Activated CD4-positive, alpha-beta T cell treated with anti-CD3 and anti-CD28 coated beads for 36 hours (primary cell): ENCODE results near the gene STK16. TPM values are rescaled to one million over a fixed set of nuclear protein-coding genes. Genes with fewer than 3 reads are reported as not detected.

Experiments
- ATAC-seq: fragments of 200-7000 bp; cut with Tn5 transposase; one replicate; pipeline ENCODE4 v1.10.0; 2021; ENCODE audit warnings: mild to moderate bottlenecking, moderate library complexity
- CTCF ChIA-PET: fragments of 350-600 bp; sonication (Branson Sonifier 250); formaldehyde crosslinking; loops from one replicate; lab custom pipeline; 2021; ENCODE audit warnings: antibody characterized with exemption; lab: Charles Lee
- POLR2A ChIA-PET: fragments of 350-600 bp; sonication (Branson Sonifier 250); formaldehyde crosslinking; loops from one replicate; lab custom pipeline; 2021; ENCODE audit warnings: antibody characterized with exemption, inconsistent platforms; lab: Charles Lee
- DNase-seq: peaks from one replicate; pipeline ENCODE4 v3.0.0-alpha.2; 2020
- H3K27ac Mint-ChIP-seq: one replicate; pipeline ENCODE4 v1.8.0; 2021; ENCODE audit warnings: mixed read lengths
- H3K27me3 Mint-ChIP-seq: one replicate; pipeline ENCODE4 v1.8.0; 2021; ENCODE audit warnings: mixed read lengths
- H3K36me3 Mint-ChIP-seq: one replicate; pipeline ENCODE4 v1.8.0; 2021; ENCODE audit warnings: low read depth, mixed read lengths
- H3K4me1 Mint-ChIP-seq: one replicate; pipeline ENCODE4 v1.8.0; 2021; ENCODE audit warnings: mixed read lengths
- H3K4me3 Mint-ChIP-seq: one replicate; pipeline ENCODE4 v1.8.0; 2021; ENCODE audit warnings: mild to moderate bottlenecking, moderate library complexity, mixed read lengths
- H3K9me3 Mint-ChIP-seq: one replicate; pipeline ENCODE4 v1.8.0; 2021; ENCODE audit warnings: low read depth, mixed read lengths
- intact Hi-C, 2 experiments: fragments of 100-400 bp; cut with DNase I in 1 of 2; cut with micrococcal nuclease in 1 of 2; formaldehyde crosslinking; loops; one replicate each; pipeline versions ENCODE4 v1.14.2 to v1.15.1; 2022 to 2024; cut with DNase I, micrococcal nuclease
- total RNA-seq, 2 experiments: library from RNA; stranded (reverse); gene quantifications; one replicate each; pipeline ENCODE4 v1.2.3, GENCODE V29; 2021

STK16 gene
- total RNA-seq, 2 experiments from 2014 or later, result 34.3 to 35.4 TPM

DNA sequence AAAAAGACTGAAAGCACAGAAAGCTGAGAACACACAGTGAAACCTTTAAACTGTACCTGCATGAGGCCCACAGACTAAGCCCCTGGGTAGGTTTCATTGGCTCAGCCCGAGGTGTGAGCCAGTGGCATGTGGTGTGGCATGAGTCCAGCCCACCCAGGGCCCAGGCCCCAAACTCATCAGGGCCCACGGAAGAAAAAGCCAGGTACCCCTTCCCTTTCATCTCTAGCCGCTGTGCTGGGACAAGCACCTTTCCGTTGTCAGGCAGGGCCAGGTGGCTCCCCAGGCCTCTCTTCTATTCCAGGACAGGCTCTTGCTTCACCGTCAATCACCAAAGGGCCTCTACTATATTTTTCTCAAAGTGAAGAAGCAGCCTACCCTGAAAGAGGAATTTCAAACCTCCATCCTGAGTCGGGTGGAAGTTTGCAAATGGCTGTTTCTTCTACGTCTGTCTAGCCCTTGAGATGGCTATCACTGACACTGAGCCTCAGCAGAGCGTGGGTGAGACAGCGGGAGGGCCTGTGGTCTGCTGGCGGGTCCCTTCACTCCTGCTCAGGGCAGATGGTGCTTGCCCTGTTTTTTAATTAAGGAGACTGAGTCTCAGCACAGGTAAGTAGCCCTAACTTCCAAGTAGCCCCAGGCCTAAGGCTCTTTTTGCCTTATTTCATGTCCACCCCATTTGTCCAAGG lies 42.4 kb downstream of the STK16 start:
- CTCF ChIA-PET, result interaction anchor here (1.1 to 15.5 kb wide), 2 partner anchors 8 to 9 kb away, joined by 3 to 257 read pairs; partner anchors contain the start of gene DNAJB2
- Mint-ChIP-seq H3K36me3 (peaks cover 10% of the 10 kb centered on the region), H3K4me3 (no peak overlapping the region), H3K9me3 (no peaks in the 10 kb centered on the region), H3K27me3 (no peaks in the 10 kb centered on the region), H3K27ac (no peak overlapping the region), H3K4me1 (peaks cover 2% of the 10 kb centered on the region)
- ATAC-seq (no peak), DNase-seq (no peak)
- intact Hi-C loops, result no loop called here
- POLR2A ChIA-PET, result interaction anchor here (0.6 kb wide), 1 partner anchor 138 kb away, joined by 3 read pairs; no protein-coding TSS in a partner anchor

DNA sequence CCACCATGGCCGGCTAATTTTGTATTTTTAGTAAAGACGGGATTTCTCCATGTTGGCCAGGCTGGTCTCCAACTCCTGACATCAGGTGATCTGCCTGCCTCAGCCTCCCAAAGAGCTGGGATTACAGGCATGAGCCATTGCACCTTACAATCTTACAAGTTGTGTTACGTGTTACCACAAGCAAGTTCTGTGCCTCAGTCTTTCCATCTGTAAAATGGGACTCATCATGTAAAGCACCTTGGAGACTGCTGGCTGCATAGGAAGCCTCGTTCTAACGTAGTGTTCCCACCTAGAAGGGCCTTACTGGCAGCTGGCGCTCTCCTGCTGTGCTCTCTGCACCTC lies 43.9 kb downstream of the STK16 start:
- intact Hi-C loops, result no loop called here
- no peaks in the 10 kb centered on the region for H3K9me3 Mint-ChIP-seq
- no peaks in the 10 kb centered on the region for H3K27me3 Mint-ChIP-seq
- CTCF ChIA-PET, result interaction anchor here (12.9 kb wide), 1 partner anchor 9 kb away, joined by 257 read pairs; the partner anchor contains the start of gene DNAJB2
- H3K36me3 Mint-ChIP-seq, result peaks cover 7% of the 10 kb centered on the region
- POLR2A ChIA-PET, result no interaction called here
- no peak for ATAC-seq
- H3K27ac Mint-ChIP-seq, result no peak overlapping the region
- DNase-seq, result no peak
- H3K4me1 Mint-ChIP-seq, result peaks cover 5% of the 10 kb centered on the region
- H3K4me3 Mint-ChIP-seq, result no peak overlapping the region

DNA sequence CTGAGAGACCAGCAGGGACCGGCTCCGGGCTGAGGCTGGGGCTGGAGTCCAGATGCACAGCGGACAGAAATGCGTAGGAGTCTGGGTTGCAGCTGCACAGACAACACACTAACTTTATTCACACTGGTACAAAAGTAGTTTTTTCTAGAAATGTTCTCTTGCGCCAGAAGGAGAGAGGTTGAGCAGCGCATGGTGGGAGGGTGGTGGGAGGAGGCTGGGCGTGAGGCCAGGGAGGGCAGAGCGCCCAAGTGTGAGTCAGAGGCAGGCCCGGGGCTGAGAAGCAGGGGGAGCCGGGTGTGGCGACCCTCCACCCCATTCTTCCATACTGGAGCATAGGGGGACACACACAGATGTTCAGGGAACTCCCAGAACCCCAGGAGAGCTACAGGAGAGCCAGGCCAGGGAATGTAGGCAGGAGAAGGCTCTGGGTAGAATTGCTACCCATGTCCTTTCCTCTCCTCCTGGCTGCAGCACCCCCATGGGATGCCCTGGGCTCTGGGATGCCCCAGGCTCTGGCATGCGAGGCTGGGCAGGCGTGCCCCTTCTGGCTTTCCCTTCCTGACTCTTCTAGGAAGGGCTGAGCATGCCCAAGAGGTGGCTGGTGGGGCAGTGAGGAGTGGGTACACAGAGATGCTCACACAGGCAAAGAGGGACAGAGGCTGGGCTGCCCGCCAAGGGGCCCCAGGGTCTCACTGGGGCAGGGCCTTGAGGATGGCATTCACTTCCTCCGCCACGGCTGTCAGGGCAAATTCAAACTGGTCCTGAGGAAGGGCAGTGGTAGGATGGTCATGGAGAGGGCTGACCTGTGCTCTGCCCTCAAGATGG lies 44.5 kb downstream of the STK16 start:
- no peak for DNase-seq
- POLR2A ChIA-PET, result no interaction called here
- H3K4me3 Mint-ChIP-seq, result no peak overlapping the region

DNA sequence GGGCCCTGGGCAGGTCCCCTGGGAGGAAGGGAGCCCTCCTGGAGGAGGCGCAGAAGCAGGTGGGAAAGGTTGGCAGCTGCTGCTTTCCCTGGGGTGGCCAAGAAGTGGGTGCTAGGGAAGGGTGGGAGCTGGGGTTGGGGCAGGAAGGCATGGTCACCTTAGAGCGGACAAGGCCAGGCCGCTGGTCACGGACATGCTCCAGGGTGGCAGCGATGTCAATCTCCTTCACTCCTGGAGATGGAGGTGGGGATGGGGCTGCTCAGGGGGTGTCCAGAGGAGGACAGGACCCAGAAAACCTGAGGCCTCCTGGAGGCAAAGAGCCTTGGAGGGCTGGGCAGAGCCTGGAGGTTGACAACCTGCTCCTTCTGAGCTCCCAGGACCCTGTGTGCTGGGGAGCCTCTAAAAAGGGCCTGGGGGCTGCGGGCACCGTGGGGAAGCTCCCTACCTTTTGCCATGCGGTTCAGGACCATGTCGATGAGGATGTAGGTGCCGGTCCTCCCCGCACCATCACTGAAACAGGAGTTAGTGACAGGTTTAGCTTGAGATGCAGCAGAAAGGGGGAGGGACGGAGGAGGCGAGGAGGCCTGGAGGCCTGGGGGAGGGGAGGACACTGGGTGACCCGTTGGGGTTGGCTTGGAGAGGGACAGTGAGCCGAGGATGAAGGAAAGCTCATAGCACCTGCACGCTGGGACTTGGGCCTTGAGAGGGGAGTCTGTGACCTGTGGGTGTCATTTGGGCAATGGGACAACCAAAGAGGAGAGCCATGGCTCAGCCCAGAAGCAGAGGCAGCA lies 45.3 kb downstream of the STK16 start:
- CTCF ChIA-PET, result interaction anchor here (0.7 to 12.9 kb wide), 3 partner anchors 9 to 28 kb away, joined by 3 to 257 read pairs (median 3); partner anchors contain the start of gene DNAJB2
- no peak overlapping the region for H3K27ac Mint-ChIP-seq
- no peaks in the 10 kb centered on the region for H3K9me3 Mint-ChIP-seq
- peaks cover 15% of the 10 kb centered on the region for H3K4me1 Mint-ChIP-seq
- H3K36me3 Mint-ChIP-seq, result peaks cover 5% of the 10 kb centered on the region
- intact Hi-C loops, result no loop called here
- DNase-seq (no peak), ATAC-seq (no peak)
- H3K27me3 Mint-ChIP-seq, result no peaks in the 10 kb centered on the region
- POLR2A ChIA-PET, result no interaction called here
- no peak overlapping the region for H3K4me3 Mint-ChIP-seq

More for the DNA sequence above, 44.5 kb downstream of the STK16 start:
- CTCF ChIA-PET, result interaction anchor here (12.9 kb wide), 1 partner anchor 10 kb away, joined by 257 read pairs; the partner anchor contains the start of gene DNAJB2
- ATAC-seq, result no peak
- H3K9me3 Mint-ChIP-seq, result no peaks in the 10 kb centered on the region
- intact Hi-C loops, result no loop called here
- H3K36me3 Mint-ChIP-seq, result peaks cover 7% of the 10 kb centered on the region
- peaks cover 9% of the 10 kb centered on the region for H3K4me1 Mint-ChIP-seq
- H3K27me3 Mint-ChIP-seq, result no peaks in the 10 kb centered on the region
- no peak overlapping the region for H3K27ac Mint-ChIP-seq

DNA sequence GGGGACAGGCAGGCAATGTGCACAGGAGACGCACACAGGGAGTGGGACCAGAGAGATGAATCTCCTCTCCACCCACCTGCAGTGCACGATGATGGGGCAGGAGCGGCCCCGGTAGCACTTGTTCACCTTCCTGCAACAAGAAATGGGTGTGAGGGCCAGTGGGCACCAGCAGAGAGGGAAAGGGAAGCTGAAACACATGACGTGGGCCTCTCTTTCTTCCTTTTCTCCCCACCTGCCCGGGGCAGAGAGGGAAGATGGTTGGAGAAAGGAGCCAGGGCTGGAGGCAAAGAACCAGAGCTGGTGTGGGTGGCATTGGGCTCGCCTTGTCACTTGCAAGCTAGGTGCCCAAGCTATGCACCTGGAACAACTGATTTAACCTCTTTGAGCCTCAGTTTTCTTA lies 46.1 kb downstream of the STK16 start:
- ChIA-PET POLR2A (no interaction called here), CTCF (interaction anchor here (0.6 to 12.9 kb wide), 3 partner anchors 12 to 312 kb away, joined by 4 to 257 read pairs (median 50); partner anchors contain the start of genes DNAJB2 and NHEJ1)
- intact Hi-C loops, result no loop called here
- Mint-ChIP-seq H3K27me3 (no peaks in the 10 kb centered on the region), H3K4me3 (no peak overlapping the region), H3K36me3 (peaks cover under 1% of the 10 kb centered on the region), H3K27ac (no peak overlapping the region), H3K9me3 (no peaks in the 10 kb centered on the region), H3K4me1 (peaks cover 16% of the 10 kb centered on the region)
- DNase-seq, result no peak
- no peak for ATAC-seq

DNA sequence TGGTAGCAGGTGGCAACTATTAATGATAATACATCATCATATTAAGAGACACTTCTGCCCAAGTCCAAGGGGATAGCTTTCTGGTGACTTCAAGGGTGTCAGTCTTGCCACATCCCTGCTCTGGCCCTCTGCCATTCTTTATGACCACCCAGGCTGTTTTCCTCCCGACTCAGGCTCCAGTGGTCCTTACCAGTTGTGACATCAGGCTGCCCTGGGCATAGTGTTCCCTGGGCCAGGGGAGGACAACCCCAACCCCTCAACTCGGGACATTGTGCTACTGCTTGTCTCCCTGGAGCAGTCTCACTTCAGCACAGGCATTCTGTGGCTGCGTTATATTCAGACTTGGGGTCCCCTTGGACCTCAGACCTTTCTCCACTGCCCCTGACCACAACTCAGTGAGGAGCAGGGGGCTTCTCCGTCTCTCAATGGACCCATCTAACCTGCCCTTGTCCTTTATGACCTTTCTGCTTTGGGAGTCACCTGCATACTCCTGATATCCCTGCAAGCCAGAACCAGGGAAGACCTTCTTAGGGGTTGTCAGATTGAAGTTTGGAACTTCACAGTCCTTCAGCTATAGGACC lies 46.7 kb downstream of the STK16 start:
- no peak for ATAC-seq
- Mint-ChIP-seq H3K4me1 (peaks cover 16% of the 10 kb centered on the region), H3K27me3 (no peaks in the 10 kb centered on the region), H3K27ac (no peak overlapping the region), H3K9me3 (no peaks in the 10 kb centered on the region), H3K36me3 (no peaks in the 10 kb centered on the region), H3K4me3 (no peak overlapping the region)
- intact Hi-C loops, result no loop called here
- POLR2A ChIA-PET, result no interaction called here
- no peak for DNase-seq
- CTCF ChIA-PET, result interaction anchor here (0.6 to 12.9 kb wide), 4 partner anchors 12 to 312 kb away, joined by 3 to 257 read pairs (median 27); partner anchors contain the start of genes DNAJB2 and NHEJ1

DNA sequence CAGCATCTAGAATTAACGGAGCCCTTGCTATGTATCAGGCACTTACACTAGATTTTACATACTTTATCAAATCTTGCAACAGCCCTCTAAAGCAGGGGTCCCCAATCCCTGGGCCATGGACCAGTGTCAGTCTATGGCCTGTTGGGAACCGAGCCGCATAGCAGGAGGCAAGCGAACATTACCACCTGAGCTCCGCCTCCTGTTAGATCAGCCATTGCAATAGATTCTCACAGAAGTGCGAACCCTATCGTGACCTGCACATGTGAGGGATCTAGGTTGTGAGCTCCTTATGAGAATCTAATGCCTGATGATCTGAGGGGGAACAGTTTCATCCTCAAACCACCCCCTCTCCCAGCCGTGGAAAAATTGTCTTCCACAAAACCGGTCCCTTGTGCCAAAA lies 47.3 kb downstream of the STK16 start:
- ChIA-PET CTCF (interaction anchor here (0.6 to 12.9 kb wide), 5 partner anchors 13 to 134 kb away, joined by 3 to 257 read pairs (median 30); partner anchors contain the start of genes DNAJB2 and NHEJ1), POLR2A (no interaction called here)
- DNase-seq (no peak), ATAC-seq (no peak)
- Mint-ChIP-seq H3K27me3 (no peaks in the 10 kb centered on the region), H3K4me3 (no peak overlapping the region), H3K27ac (no peak overlapping the region), H3K9me3 (no peaks in the 10 kb centered on the region), H3K36me3 (no peaks in the 10 kb centered on the region), H3K4me1 (peaks cover 16% of the 10 kb centered on the region)
- intact Hi-C loops, result no loop called here

DNA sequence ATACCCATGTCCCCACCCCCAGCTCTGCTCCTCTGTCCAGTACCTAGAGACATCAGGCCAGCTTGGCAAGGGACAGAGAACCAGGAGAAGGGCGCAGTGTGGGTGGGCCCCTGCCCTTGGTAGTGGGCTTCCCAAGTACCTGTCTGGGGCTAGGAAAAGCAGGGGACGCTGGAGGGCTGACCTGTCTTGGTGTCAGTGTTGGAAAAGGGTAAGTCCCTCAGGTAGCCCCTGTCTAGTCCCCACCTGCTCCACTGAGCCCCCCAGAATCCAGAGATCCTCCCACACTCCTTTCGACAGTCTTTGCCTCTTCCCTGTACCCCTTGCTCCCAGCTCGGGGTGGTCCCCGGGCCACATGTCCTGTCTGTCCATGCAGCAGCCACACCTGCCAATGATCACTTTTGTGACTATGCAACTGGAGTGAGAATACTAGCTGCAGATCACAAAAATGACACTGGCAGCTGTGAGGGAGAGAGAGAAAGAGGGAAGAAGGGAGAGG lies 48.5 kb downstream of the STK16 start:
- ChIA-PET POLR2A (no interaction called here), CTCF (interaction anchor here (0.7 to 12.9 kb wide), 15 partner anchors 14 to 726 kb away, joined by 3 to 257 read pairs (median 8); partner anchors contain the start of genes ABCB6, ANKZF1, ATG9A and CNPPD1)
- intact Hi-C loops, result loop anchor here (1.0 to 2.0 kb wide), 8 partner anchors 14 to 133 kb away; partner anchors contain the start of genes TUBA4A (in 2 of the 2), TUBA4B (in 2 of the 2), ABCB6 (in 1 of the 2) and ANKZF1 (in 1 of the 2)
- H3K27ac Mint-ChIP-seq, result peak overlapping the region; percentile 84
- no peaks in the 10 kb centered on the region for H3K27me3 Mint-ChIP-seq
- H3K36me3 Mint-ChIP-seq, result no peaks in the 10 kb centered on the region
- peaks cover 19% of the 10 kb centered on the region for H3K4me1 Mint-ChIP-seq
- H3K4me3 Mint-ChIP-seq, result peak overlapping the region; percentile 68
- no peak for DNase-seq
- ATAC-seq, result no peak
- H3K9me3 Mint-ChIP-seq, result no peaks in the 10 kb centered on the region

DNA sequence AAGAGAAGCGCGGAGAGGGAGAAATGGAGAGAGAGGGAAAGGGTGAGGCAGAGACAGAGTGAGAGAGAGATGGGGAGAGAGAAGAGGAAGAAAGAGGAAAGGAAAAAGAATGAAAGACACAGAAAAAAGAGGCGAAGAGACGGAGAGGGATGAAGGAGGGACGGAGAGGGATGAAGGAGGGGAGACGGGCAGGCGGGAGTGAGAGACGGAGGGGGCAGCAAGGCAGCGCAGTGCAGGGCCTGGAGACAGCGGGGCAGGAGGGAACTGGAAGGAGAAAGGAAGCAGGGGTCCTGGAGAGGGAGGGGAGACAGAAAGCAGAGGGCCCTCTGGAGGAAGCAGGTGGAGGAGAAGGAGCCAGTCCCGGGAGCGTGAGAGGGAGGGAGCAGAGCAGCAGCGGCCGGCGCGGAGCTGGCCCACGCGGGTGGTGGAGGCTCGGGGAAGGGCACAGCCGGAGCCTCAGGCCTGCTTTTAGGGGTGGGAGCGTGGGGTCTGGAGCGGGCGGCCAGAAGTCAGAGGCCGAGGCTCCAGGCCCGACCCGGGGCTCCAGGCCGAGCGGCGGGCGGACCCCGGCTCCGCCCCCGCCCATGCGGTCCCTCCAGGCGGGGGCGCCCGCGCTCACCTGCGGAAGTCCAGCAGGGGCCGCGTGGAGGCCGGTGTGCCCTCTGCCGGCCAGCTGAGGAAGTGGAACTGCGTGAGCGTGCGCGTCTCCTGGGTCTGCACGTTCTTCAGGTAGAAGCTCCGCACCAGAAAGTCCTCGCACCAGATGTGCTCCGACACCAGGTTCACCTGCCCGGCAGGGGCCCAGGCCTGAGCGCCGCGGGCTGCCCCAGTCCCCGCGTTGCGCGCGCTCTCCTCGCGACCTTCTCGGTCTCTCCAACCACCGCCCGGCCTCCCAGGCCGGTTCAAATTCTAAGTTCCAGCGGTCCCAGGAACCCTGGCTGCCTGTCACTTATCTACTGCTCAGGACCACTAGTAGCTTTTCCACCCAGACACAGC lies 49.4 kb downstream of the STK16 start:
- Mint-ChIP-seq H3K27ac (peak overlapping the region; percentile 84), H3K4me1 (peaks cover 22% of the 10 kb centered on the region), H3K27me3 (no peaks in the 10 kb centered on the region), H3K4me3 (peak overlapping the region; percentile 68), H3K9me3 (no peaks in the 10 kb centered on the region), H3K36me3 (no peaks in the 10 kb centered on the region)
- DNase-seq, result peak; percentile 93
- ChIA-PET CTCF (interaction anchor here (0.6 to 12.9 kb wide), 52 partner anchors 11 to 637 kb away, joined by 3 to 257 read pairs (median 5); partner anchors contain the start of genes ABCB6, ANKZF1, ATG9A and CNPPD1), POLR2A (interaction anchor here (0.5 to 1.3 kb wide), 7 partner anchors 15 to 119 kb away, joined by 3 to 8 read pairs (median 4); partner anchors contain the start of genes CNPPD1, DNAJB2, TUBA4A and TUBA4B)
- intact Hi-C loops, result loop anchor here (1.0 to 5.0 kb wide), 12 partner anchors 15 to 248 kb away; partner anchors contain the start of genes DNAJB2 (in 2 of the 2), NHEJ1 (in 2 of the 2), RETREG2 (in 2 of the 2) and TUBA4A (in 2 of the 2)
- ATAC-seq, result peak; percentile 90
